ENCODE data around the gene GRIN2C. TPM values are rescaled to one million over a fixed set of nuclear protein-coding genes. Genes with fewer than 3 reads are reported as not detected.

The GRIN2C gene
- total RNA-seq, 1 experiment from 2014 or later = 0.44 TPM

GRCh38 chr17:74836691-74837467 is 22.8 kb downstream of the GRIN2C start:
- Histone ChIP-seq H3K9me3 (ENCODE audit: control insufficient read depth, low read depth, low read length) (no peaks in the 10 kb centered on the region), H4K8ac (replicated peaks; ENCODE audit: insufficient read length, low read depth, low read length) (no peak overlapping the region), H3K27me3 (ENCODE audit: insufficient read depth, low read length) (no peaks in the 10 kb centered on the region; the same call in 1 of the 2 replicates), H3K23me2 (ENCODE audit: insufficient read length, low read depth, low read length, poor library complexity, severe bottlenecking) (no peaks in the 10 kb centered on the region), H3K18ac (ENCODE audit: insufficient read length, low read depth, low read length) (no peak overlapping the region), H2BK12ac (ENCODE audit: insufficient read length, low read depth, low read length) (no peak overlapping the region), H3T11ph (ENCODE audit: low read length) (no peak overlapping the region), H2AFZ (ENCODE audit: low read length) (no peak overlapping the region), H4K91ac (ENCODE audit: insufficient read length, low read depth, low read length) (no peak overlapping the region), H2BK20ac (ENCODE audit: low read depth, low read length, poor library complexity, severe bottlenecking) (no peak overlapping the region), H3K14ac (ENCODE audit: insufficient read depth, low read length) (no peak overlapping the region; the same call in 1 of the 2 replicates), H3K9ac (ENCODE audit: extremely low read depth, insufficient read length, low read length) (no peak overlapping the region), H3K4me2 (ENCODE audit: insufficient read depth, insufficient read length, low read length) (no peak overlapping the region), H4K5ac (ENCODE audit: insufficient read length, low read depth, low read length) (no peak overlapping the region), H3K27ac (ENCODE audit: insufficient read length, low read depth, low read length) (no peak overlapping the region), H2BK120ac (ENCODE audit: low read depth, low read length, poor library complexity, severe bottlenecking) (no peak overlapping the region), H2BK15ac (ENCODE audit: low read depth, low read length) (no peak overlapping the region), H3K4ac (ENCODE audit: low read depth, low read length) (no peak overlapping the region), H2BK5ac (ENCODE audit: insufficient read length, low read length) (no peak overlapping the region), H3K56ac (ENCODE audit: insufficient read length, low read depth, low read length) (no peak overlapping the region), H4K20me1 (ENCODE audit: control insufficient read depth, insufficient read depth, insufficient read length) (no peaks in the 10 kb centered on the region), H3K4me1 (ENCODE audit: insufficient read depth, low read length) (peaks cover 2% of the 10 kb centered on the region; the same call in 1 of the 2 replicates), H3K23ac (ENCODE audit: insufficient read length, low read depth, low read length) (no peak overlapping the region), H3K79me1 (ENCODE audit: insufficient read depth, low read depth, low read length, poor library complexity, severe bottlenecking) (no peaks in the 10 kb centered on the region), H2AK5ac (ENCODE audit: insufficient read length, low read length) (no peak overlapping the region), H3K79me2 (ENCODE audit: insufficient read depth, low read length) (no peaks in the 10 kb centered on the region)
- Mint-ChIP-seq H3K27ac (no peak overlapping the region), H3K36me3 (ENCODE audit: insufficient read depth in 1 of 3, low read depth in 3 of 3) (peaks cover 7 to 18% (median 15%) of the 10 kb centered on the region in 3 experiments; a peak in 6 of 7 replicates), H3K9me3 (no peaks in the 10 kb centered on the region), H3K27me3 (ENCODE audit: low read depth) (peaks cover 18% of the 10 kb centered on the region), H3K4me1 (peaks cover 18 to 30% of the 10 kb centered on the region in 2 experiments), H3K4me3 (no peak overlapping the region)
- no peak for TF ChIP-seq CTCF (conservative IDR thresholded peaks at IDR 0.05)
- no CpG with 5 or more reads among the region's 19 CpGs for WGBS (ENCODE audit: extremely low coverage, insufficient read length, low lambda C conversion rate)
- no peak for DNase-seq

Measured in H9 (cell line).